RPMI8226 (cell line): ENCODE measurements around the gene CEBPG.

Source experiments
- DNase-seq: peaks from one replicate; pipeline ENCODE4 v3.0.0-alpha.2; 2015

The CEBPG gene

DNA sequence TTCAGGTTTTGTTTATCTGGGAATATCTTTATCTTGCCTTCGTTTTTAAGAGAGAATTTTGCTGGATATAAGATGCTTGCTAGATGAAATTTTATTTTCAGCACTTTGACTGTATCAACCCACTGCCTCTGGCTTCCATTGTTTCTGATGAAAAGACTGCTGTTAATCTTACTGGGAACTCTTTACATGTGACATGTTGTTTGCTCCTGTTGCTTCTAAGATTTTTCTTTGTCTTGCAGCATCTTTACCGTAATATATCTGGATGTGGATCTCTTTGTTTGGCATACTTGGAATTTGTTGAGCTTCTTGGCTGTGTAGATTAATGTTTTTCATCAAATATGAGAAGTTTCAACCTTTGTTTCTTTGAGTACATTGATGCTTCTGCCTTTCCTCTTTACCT is 18.0 kb upstream of the CEBPG start:
- no peak for DNase-seq

DNA sequence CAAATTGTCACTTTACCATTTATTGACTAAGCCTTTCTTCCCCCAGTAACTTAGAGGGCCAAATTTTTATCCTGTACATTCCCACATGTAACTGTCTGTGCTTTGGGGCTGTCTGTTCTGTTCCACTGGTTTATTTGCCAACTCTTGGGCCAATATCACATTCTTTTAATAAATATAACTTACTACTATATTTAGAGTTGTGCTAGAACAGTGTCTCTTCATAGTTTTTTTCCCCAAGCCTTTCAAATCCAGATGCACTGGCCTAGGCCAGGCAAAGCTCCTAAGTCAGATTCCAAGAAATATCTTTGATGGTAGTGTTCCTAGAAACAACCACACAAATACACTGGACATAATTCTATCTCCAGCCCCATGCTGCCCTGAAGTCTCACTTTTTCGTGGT is 16.0 kb upstream of the CEBPG start:
- no peak for DNase-seq

- no peak for DNase-seq
These were observed 15.1 kb upstream of the CEBPG start for GRCh38 chr19:33358408-33358807.

- DNase-seq, result no peak
These were observed 13.9 kb upstream of the CEBPG start for GRCh38 chr19:33359581-33359980.

DNA sequence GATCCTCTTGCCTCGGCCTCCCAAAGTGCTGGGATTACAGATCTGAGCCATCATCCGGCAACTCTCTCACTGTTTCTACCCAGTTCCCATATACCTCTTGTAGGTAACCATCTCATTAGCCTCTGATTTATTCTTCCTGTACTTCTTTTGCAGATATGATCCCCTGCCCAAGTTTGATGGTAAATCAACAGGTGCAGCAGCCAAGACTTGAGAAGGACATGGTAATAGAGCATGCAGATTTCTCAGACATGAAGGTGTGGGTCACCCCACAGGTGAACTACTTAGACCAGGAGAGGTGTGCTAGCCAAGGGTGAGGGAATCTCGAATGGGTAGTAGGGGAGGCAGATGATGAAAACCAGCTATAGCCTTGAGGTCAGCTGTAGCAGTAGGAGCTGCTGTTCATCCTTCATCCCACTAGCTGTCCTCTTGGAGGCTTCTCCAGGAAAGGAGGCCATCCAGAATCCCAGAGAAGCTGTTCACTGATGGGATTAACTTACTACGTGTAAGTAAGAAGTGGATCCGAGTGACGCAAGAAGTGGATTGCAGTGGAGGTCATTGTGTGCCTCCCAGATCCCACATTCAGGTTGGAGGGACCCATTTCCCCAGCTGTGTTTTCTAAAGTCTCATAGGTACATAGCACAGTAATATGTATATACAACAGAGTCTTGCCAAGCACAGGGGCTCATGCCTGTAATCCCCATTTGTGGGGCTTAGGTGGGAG is 10.8 kb upstream of the CEBPG start:
- no peak for DNase-seq

DNA sequence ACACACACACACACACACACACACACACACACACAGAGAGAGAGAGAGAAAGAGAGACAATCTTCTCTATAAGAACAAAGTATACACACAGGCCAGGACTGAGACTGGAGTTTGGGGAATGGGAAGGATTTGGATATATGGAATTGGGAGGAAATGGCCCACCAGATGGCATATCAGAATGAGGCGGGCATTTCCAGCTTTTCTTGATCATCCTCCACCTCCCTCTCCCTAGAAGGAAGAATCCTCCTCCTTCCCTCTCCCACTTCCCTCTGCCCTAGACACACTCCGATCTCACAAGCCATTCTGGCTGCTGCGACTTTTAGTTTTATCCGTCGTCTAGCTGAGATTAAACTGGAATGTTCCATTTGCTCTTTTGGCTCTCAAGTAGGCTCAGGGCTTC is 10.0 kb upstream of the CEBPG start:
- DNase-seq, result no peak

GRCh38 chr19:33365691-33366090 is 7.8 kb upstream of the CEBPG start:
- DNase-seq, result no peak

DNA sequence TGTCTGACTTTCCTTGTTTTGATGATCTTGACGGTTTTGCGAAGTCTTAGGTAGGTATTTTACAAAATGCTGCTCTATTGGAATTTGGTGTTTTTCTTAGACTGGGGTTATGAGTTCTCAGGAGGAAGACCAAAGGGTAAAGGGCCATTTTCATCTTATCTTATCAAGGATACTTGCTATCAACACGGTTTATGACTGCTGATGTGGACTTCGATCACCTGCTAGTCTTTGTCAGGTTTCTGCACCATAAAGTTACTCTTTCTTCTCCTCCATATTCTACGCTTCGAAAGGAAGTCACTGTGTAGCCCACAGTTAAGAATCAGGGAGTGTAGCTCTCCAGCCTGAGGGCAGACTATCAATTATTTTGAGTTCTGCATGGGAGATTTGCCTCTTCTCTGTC is 7.4 kb upstream of the CEBPG start:
- no peak for DNase-seq

GRCh38 chr19:33366897-33367296 is 6.6 kb upstream of the CEBPG start:
- DNase-seq, result no peak

DNA sequence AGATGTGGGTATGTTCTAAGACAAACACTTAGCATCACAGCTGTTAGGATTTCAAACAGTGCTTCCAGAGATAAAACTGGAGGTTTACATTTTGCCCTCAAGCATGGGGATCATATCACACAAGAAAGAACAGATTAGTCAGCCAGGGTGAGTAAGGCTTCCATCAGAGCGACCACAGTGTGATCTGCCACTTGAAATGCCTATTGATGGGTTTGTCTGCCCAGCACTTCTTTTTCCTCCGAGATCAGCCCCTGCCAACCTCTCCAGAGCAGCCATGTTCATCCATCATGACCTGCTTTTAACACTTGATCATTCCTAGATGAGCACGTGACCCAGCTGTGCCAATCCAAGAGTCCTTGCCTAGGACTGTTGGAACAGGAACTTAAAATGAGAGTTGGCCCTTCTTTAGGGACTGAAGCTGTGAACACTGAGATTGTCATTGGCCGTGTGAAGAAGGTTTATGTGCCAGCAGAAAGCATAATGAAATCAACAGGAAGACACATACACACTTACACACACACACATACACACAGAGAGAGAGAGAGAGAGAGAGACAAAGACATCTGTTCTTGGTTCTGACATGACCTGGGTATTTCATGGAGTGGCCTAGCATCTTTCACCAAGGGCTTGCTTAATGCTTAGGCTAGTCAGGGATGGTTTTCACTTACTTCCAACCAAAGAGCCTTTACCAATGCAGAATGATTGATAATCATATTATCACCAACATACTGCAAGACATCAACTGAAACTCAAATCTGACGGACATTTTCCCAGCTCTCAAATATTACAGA is 5.2 kb upstream of the CEBPG start:
- DNase-seq, result no peak

DNA sequence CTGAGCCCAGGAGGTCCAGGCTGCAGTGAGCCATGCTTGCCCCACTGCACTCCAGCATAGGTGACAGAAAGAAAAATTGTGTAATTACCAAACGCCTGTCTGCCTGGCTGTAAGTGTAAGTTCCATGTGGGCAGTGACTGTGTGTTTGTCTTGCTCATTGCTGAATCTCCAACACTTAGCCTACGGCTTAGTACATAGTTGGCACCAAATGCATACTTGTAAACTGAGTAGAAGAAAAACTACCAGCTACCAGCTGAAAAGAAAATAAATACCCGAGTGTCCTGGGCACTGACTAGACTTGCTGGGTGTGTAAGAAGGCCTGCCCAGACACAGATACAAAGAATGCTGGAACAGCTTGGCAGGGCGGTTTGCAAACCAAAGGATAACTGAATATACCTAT is 2.7 kb upstream of the CEBPG start:
- no peak for DNase-seq

GRCh38 chr19:33374236-33374714 is 766 bp downstream of the CEBPG start:
- peak; percentile 38 for DNase-seq

GRCh38 chr19:33375156-33375836 is 1.8 kb downstream of the CEBPG start:
- DNase-seq, result no peak

GRCh38 chr19:33375837-33376159 is 2.3 kb downstream of the CEBPG start:
- DNase-seq, result no peak

DNA sequence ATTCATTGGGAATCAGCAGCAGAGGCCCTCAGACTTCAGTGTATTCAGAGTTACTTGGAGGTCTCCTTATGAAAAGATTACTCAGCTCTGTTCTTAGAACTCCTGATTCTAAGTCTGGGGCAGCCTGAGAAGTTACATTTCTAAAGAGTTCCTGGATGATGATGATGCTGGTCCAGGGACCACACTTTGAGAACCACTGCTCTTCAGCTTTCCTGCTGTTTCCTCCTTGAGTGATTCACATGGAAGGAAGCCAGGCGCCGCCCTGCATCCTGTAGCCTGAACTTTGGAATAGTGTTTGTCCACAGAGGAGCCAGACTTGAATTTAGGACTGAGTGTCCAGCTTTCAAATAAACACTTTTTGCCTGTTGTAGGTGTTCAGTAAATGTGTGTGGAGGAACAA is 2.9 kb downstream of the CEBPG start:
- no peak for DNase-seq

- DNase-seq, result no peak
These were observed 3.5 kb downstream of the CEBPG start for GRCh38 chr19:33376941-33377557.

DNA sequence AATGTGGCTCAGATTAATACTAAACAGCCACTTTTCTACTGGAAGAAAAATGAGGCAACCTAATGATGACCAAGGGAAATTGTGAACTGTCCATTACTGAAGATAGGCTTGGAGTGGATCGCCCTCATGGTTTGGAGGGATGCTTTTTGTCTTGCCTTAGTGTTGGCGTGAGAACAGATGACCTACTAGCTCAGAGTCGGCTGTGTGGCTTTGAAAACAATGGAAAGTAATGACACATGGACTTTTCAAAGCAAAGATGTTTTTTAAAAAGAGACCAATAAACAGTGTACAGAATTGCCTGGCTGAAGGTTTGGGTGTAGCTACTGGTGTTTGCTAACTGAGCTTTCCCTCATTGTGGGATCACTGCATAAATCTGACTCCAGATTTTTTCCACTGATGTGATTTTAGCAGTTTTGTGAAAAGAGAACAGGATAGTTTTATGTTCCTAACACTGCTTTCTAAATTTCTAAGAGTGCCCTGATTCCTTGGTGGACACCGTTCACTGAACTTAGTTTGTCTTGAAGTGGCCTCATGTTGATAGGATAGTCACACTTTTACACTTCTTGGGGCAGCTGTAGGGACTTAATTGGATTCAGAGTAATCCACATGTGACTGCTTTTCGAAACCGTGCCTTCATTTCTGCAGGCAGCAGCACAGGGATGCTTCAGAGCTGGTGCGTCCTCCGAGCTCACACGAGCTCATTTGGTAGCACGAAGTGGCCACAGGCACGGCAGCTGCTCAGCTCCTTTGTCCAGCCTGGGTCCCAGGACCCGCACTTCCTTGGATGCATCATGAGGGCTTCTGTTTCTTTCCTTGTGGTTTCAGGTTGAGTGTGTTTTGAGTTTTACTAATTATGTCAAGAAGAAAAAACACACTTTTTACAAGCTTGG is 4.3 kb downstream of the CEBPG start:
- no peak for DNase-seq

- no peak for DNase-seq
These were observed 5.8 kb downstream of the CEBPG start for GRCh38 chr19:33379151-33379829.

DNA sequence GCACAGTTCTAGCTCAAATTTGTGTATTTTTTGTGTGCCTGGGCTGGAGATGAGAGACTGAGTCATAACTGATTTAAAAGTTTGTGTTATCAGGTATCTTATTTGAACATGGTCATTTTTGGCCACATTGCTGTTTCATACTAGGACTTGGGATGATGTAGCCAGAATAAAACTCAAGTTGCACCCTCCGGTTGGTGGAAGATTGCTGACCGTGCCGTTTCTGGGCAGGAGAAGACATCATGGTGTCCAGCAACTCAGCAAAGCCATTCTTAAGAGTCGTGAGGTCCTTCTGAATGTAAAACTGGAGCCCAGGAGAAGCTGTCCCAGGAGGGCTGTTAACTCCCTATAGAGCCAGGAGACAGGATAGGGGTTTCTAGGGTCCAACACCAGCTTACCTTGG is 7.6 kb downstream of the CEBPG start:
- DNase-seq, result no peak

DNA sequence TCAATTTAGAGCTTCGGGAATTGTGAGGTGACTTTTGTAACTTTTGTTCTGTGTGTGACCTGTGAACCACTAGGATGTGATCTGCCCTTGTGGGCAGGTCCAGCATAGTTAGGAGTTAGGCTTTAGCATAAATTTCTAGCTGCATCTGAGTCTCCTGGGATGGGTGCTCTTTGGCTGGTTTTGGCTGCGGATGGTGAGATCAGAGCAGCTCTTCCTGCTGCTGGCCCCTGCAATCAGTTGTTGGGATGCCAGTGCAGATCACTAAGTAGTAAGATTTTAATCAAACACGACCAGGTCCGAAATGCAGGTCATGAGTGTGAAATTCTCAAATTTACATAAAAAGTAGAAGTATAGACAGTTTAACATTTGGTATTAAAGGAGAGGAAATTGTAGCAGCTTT is 8.5 kb downstream of the CEBPG start:
- DNase-seq, result no peak

DNA sequence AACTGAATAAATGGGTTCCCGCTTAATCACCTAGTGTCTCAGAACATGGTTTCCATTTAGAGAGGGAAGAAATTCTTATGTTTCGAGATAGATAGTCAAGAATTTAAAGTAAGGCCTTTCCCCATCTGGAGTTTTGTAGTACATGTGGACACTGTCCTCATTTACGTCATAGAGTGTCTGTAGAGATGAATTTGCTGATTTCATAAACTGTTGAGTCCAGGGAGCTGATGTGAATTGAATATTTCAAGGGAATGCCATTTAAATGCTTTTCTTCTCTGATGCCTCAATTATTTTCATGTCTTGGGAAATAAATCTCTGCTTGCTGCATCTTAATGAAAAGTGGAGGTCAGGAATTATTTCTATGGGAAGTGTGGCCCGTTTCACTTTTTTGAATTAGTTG is 9.5 kb downstream of the CEBPG start:
- no peak for DNase-seq

DNA sequence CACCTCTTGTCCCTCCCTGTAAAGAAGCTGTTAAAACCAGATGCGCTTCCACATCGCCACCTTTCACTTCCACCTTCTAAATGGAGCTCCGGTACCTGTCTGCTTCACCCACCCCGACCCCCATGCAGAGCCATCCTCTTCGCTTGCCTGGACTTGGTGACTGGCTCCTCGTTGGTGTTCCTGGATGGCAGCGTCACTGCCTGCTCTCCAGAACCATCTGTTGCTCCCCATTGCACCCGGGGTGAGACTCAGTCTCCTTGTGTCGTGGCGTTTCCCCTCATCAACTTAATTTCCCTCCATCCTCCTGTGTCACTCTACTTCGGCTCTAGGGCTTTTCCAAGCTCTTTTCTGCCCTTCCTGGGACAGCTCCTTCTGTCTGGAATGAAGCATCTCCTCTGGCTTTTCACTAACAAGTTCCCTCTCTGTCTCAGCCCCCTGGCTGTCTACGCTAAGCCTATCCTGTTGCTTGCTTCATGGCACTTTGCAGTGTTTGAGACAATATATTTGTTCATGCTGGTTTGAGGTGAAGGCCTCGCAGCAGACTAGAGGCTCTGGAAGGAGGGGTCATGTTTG is 10.3 kb downstream of the CEBPG start:
- no peak for DNase-seq
